ENCODE measurements around the gene ANKFN1.
"Not testable (repeated sequence)": the region's sequence is repeated elsewhere in the genome, so short reads cannot be mapped to it uniquely, and the experiment has no call there.

Gene ANKFN1

DNA sequence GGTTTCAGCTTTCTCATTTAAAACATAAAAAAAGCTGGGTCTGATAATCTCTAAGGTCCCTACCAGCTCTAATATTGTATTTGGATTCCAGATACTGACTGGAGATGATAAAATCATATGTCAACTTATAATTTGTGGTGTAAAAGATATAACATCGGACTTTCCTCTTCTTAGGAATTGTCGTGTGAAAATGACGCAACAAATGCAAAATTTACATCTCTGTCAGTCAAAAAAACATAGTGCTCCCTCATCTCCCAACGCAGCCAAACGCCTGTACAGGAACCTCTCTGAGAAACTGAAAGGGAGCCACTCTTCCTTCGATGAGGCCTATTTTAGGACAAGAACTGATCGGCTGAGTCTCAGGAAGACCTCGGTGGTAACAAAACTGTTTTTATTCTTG, 197.3 kb downstream of the ANKFN1 start:
- no peak for DNase-seq

DNA sequence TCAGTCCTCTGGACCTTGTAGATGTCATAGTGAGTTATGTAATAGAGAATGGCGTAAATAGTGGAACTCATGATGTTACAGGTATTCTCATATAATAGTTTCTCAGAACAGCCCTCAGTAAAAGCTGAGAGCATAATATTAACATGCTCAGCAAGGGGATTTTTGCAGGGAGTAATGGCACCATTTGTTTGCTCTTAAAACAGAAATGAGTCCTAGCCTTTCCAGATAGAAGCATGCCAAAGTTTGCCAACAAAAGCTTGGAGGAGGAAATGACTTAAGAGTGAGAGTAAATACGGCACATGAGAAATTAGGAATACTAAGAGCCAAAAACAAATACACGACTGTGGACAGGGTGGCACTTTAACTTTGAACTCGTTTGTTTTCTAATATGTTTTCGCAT, 198.4 kb downstream of the ANKFN1 start:
- DNase-seq = no peak

DNA sequence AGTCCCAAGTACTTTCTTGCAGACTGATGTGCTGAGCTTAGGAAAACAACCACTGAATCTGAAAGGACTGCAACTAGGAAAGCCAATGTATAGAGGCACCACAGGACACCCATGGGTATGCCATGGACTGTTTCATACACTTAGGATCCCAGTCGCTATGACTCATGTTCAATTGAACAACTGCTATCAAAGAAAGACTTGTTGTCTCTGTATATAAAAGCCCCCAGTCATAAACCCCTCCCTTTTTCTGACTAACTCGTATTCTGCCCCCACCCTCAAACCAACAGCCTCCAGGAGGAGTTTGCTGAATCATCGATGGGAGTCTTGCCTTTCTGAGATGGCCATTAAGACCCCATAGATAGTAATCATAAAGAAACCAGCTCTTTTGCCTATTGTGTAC, 205.4 kb downstream of the ANKFN1 start:
- no peak for DNase-seq

DNA sequence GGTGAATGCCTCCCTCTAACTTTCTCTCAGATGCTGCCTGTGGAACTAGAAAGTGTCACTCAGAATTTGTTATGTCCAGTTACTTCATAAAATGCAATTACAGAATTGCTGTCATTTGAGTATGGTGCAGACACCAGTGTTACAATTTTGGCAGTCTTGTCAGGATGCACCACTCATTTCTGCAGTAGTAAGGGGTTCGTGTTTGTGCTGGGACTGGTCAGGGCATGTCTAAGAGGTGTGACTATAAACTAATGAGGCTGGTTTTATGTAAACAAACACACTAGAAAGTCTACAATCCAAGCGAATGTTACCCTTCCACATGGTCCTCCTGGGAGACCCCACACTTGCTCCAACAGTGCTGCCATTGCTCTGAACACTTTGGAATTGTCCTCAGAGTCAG, 206.2 kb downstream of the ANKFN1 start:
- DNase-seq = no peak

DNA sequence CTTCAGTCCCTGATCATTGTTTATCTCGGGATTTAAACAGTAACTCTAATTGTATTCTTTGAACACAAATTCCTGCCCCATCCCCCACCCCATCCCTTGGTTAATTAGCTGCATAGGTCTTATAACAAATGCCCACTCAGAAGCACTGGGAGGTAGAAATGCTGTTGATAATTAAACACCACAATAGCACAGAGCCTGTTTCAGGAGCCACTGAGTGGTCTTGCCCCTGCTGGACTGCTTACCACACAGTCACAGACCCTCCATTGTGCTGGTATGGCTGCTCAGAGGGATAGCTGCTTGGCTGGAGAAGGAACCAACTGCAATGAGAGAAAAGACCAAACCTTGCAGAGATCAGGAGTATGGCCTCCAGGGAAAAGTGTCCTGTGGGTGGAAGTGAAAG, 214.1 kb downstream of the ANKFN1 start:
- DNase-seq = no peak

DNA sequence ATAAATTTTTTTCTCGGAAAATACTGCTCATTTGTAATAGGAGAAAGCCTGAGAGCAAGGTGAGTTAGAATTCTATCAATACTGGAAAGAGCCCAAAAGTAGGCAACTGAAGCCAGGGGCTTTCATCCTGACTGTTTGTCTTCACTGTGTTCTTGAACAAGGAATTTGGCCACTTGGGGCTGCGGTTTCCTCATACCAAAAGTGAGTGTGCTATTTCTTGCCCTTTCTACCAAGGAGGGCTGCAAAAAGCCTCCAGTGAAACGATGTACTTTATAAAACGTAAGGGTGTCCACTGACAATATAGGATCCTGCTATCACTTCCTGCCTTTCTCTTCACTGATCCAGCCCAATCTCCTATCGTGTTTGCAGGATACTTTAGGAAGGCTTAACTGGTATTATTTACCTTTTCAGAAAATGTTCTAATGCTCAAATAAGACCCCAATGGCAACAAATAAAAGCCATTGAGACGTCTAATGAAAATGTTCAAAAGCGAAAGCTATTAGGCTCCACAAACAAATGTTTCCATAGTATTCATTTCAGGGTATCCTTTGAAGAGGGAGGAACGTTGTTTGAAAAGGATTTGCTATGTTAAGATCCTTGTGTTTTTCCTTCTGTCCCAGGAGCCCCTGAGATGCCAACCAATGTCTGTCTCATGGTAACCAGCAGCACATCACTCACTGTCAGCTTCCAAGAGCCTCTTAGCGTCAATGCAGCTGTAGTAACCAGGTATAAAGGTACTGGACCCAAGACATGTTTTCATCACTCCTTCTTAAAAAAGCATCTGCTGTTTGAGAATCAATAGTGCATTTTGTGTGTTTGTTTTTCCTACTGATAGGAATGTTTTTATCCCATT, 220.9 kb downstream of the ANKFN1 start:
- DNase-seq = no peak

DNA sequence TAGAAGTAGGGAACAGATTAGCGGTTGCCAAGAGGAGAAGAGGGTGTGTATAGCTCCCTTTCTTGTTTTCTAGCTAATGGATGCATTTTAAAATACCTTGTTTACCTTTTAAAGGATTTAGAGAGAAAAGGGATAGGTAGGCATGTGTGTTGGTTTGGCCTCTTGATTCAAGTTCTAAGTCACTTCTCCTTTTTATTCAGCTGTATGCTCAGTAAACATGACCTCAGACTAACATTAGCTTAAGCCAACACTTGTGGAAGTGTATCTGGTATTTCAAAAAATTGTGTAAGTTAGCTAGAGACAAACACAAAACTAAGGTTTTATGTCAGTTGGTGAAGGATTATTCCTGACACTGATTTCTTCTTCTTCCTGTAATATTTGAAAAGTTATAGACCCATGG, 236.1 kb downstream of the ANKFN1 start:
- DNase-seq = no peak

DNA sequence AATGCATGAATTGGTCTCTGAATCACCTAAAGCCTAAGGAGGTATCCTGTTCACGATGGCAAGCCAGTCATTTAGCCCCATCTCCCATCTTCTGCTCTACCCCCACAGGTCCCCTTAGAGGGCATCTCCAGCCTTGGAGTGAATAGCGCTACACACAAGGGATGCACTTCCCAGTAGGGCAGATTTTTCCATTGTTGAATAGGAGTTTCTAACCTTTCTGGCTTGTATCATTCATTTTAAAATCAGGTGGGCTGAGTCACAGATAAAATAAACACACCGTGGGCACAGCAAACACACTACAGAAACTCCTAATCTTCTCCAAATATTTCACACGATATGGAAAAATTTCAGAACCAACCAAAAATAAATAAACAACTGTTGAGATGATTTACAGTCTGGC, 239.0 kb downstream of the ANKFN1 start:
- DNase-seq = no peak

DNA sequence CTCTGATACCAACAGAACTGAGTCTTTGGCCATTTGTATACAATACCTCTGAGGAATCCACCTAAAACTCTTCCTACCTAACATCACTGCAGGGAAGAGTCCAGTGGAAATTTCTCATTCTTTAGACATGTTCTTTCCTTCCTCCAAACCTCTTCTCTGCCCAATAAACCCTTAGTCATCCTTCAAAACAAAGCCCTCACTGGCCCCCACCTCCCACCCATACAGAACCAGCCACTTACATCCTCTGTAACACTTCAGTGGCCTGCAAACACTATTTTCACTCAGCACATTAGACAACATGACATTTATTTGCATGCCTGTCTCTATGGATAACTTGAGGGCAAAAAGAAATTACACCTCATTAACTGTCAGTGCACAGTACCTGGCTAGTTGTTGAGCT, 239.9 kb downstream of the ANKFN1 start:
- DNase-seq = no peak

DNA sequence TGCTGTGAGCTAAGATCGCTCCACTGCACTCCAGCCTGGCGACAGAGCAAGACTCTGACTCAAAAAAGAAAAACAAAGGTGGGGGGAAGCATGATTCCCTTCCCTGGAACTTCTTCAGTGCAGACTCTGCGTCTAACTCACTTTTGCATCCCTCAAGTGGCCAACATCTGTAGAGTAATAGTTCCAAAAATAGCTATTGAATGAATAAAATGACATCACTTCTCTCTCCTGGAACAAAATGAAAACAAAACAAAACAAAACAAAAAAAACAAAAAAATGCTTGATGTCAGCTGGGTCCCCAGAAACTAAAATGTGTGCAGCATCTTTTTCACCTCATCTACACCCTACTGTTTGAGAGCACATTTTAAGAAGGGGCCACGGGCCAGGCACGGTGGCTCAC, 242.5 kb downstream of the ANKFN1 start:
- no peak for DNase-seq

DNA sequence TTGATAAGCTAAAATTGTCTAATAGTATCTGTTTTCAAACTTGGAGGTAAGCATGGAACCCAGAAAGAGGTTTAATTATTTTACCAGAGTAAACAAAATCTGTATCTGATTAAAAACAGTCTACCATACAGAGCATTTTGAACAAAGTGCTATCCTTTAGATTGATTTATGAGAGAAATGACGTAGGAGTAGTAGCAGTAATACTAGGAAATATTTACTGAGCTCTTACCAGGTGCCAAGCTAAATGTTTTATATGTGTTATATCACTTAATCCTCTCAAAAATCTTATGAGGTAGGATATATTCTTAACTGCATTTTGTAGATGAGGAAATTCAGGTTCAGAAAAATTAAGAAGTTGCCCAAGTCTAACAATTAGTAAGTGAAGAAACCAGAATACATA, 253.8 kb downstream of the ANKFN1 start:
- DNase-seq = no peak

DNA sequence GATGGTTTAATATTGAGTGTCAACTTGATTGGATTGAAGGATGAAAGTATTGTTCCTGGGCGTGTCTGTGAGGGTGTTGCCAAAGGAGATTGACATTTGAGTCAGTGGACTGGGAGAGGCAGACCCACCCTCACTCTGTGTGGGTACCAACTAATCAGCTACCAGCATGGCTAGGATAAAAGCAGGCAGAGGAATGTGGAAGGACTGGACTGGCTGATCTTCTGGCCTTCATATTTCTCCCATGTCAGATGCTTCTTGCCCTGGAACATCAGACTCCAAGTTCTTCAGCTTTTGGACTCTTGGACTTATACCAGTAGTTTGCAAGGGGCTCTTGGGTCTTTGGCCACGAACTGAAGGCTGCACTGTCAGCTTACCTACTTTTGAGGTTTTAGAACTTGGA, 259.1 kb downstream of the ANKFN1 start:
- DNase-seq = not testable (repeated sequence)

DNA sequence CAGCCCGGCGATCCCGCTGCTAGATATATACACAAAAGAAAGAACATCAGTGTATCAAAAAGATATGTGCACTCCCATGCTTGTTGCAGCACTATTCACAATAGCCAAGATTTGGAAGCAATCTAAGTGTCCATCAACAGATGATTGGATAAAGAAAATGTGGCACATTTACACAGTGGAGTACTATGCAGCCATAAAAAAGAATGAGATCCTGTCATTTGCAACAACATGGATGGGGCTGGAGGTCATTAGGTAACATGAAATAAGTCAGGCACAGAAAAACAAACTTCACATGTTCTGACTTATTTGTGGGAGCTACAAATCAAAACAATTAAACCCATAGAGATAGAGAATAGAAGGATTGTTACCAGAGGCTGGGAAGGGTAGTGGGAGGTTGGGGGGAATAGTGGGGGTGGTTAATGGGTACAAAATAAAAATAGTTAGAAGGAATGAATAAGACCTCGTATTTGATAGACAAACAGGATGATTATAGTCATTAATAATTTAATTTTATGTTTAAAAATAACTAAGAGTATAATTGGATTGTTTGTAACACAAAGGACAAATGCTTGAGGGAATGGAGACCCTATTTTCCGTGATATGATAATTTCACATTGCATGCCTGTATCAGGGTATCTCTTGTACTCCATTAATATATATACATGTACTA, 263.5 kb downstream of the ANKFN1 start:
- no peak for DNase-seq

DNA sequence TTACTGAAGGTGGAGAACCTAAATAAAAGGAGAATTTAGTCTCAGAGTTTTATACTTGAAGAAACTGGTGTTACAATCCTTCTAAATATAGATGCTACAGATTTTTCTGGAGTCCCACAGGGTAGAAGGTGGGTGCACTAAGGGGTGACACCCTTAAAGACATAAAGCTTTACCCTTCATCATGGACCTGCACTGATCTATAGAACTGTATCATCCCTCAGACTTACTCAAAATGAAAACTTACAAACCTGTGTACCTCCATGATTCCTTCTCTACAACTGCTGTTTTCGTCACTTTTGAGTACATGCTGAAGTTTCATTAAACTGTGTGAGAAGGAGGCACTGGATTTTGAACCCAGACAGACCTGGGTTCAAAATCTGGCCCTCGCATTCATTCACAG, 270.7 kb downstream of the ANKFN1 start:
- no peak for DNase-seq

DNA sequence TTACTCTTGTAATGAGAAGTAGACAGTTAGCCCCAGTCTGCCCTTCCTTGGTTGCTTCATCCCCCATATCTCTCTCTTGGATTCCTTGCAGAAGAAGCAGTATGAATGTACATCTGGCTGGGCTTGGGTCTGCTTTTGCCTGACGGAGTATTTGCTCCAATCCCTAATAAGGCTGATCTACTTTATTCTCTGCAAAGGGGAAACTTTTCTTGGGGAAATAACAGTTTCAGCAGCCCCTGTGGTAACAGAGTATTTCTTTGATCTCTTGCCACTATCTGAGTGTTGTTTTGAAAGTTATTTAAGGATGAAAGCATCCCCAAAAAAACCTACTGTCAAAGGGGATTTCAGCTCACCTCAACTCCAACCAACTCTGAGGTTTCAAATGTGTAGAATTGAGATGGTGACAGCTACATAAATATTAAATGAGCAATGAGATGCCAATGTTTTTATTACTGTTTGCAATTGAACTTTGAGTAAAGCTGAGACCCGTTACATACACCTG, 271.3 kb downstream of the ANKFN1 start:
- DNase-seq = no peak

DNA sequence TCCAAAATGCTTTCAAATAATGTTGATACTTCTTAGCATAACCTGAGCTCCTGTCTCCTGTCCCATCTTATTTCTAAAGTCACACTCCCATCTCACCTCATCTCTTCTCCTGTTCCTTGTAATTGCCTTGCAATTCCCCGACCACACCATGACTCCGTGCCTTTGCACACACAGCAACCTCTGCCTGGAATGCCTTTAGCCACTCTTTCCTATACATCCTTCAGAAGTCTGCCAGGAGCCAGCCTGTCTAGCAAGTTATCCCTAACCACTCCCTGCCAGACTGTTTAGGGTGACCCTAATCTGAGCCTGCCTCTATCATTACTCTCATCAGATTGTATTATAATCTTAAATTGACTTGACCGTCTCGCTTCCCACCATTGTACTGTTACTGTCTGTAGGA, 272.2 kb downstream of the ANKFN1 start:
- DNase-seq = no peak

DNA sequence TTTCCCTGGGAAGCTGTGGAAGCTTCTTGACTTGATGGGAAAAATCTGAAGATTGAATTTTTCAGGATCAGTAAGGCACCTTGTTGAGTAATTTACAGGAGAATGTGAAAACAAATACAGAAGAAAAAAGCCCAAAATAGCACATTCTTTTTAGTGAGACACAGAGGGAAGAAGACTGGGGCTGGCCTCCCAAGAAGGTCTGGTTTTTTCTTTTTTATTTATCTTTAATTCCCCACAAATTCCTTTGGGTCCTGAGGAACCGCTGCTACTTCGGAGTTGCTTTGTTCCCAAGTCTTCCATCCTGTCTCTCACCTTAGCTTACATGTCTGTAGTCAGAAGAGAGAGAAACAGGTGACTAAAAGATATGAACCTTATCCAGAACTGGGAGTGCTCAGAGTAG, 273.6 kb downstream of the ANKFN1 start:
- DNase-seq = no peak

DNA sequence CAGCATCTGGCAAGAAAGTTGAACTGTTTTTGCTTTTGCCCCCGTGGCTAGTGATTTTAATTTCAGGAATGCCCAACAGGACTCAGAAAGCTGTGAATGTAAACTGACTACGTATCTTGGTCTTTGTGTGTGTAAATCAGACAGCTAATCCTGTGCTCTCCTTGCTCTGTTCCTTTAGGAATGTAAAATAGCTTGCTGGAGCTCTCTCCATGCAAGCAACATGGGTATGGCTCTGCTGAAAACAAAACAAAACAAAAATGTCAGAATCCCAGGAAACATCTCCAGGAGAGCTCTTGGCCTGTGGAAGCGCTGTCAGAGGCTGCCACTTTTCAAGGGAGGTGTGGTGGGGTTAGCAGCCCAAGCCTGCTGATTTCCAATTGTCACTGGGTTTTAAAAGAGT, 278.5 kb downstream of the ANKFN1 start:
- no peak for DNase-seq

DNA sequence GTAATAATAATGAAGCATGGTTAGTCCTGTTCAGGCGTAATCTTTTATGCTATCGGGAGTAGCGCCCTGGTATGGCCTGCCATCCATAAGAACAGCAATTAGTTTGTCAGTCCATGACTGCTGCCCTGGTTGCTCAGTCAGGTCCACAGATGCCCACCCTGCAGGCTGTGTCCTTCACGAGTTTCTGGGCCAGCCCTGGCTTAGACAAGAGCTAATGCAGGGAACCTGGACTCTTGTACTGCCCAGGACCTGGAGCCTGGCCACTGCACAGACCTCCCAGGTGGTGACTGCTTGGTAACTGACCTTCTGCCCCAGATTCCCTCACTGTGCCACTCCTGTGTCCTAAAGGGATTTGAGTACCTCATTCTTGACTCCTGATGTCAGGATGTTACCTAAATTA, 279.2 kb downstream of the ANKFN1 start:
- DNase-seq = no peak

DNA sequence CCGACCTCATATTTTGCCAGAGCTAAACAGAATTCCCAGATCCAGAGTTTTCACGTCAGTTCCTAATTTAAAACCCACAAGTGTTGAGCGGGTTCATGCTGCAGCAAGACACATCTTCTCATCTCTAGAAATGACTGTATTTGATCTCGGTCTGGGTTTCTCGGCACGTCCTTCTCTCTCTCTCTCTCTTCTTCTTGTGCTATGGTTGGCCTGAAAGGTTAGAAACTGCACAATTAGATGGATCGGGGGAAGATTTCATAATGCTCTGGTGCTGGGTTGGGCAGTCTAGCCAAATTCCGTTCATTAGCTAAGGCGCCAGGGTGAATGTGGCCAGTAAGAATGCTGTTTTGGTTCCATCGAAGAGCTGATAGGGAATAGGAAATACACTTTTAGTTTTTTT, 281.3 kb downstream of the ANKFN1 start:
- no peak for DNase-seq

DNA sequence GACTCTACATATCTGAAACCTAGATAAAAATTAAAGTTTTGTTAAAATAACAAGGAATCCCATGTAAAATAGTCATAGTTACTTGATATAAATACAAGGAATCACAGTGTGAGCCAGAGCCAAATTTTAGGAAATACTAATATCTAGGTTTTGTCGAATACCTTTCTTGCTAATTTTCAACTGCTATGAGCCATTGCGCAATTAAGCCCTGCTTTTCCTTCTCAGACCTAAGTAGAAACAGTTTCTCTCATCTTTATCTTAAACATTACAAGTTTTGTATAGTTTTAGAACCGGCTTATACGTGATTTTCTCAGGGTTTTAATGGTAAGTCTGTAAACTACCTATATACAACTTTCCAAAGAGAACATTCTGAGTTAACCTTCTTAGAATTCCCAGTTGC, 282.9 kb downstream of the ANKFN1 start:
- DNase-seq = no peak

DNA sequence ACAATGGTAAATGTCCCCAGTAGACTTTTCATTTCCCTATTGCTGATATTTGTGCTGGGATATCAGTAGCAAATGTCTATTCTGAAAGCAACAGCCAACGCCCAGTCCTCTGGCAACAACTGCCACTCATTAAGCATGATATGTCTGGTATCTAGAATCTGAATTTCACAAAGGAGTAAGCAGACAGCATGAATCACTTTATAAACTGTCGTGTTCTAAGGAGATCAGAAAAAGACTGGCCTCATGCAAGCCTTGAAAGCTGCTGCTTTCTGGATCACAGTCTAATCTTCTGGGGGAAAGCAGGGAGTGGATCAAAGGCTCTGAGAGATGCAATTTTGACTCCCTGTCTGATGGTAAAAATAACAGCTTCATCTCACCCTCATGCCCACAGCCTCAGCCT, 287.1 kb downstream of the ANKFN1 start:
- no peak for DNase-seq

DNA sequence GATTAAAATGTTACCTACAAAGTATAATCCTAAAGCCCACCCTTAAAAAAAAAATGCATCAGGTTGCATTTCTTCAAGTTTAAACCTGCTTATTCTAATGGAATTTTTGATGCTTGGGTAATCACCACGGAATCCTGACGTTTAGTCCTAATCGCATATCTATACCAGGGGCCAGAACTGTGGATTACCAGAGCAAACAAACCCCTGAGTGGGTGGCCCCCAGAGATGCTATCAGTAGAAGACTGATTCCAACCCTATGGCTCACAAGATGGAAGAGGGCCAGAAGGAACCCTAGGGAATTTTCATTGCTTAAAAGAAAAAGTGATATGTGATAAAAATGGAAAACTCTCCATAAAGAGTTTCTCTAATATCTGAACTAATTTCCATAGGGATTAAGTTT, 288.0 kb downstream of the ANKFN1 start:
- no peak for DNase-seq

DNA sequence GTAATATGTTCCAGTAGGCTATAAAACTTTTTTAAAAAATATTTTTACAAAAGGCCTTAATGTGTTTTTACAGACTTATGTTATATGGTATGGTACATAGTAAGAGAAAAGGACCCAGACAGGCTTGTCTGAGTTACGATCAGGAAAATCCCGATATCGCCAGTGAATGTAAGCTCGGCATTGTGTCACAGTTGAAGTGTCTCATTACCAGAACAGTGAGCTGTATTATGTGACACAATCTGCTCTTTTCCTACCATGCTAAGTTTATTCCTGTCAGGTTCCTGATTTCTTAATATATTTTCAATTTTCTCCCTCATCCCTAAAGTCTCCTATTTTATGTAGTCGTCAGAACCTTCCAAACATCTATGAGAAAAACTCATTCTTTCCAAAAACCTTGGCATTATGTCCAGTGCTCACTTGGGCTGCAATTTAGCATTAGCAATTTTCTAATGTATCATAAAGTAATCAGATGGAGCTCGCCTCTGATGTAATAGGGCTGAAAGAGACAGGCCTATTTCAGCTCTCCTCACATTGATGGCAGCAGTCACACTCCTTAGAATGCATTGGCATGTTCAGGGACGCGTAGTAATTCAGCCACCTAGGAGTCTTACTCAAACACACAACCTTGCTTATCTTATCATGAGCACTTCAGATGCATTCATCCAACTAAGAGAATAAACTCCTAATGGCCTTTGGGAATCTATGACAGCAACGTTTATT, 292.6 kb downstream of the ANKFN1 start:
- no peak for DNase-seq
